ENCODE measurements around the gene OR1S2. TPM values are rescaled to one million over a fixed set of nuclear protein-coding genes. Genes with fewer than 3 reads are reported as not detected.

OR1S2 gene
- total RNA-seq, 3 donors from 2014 or later: not detected

GRCh38 chr11:58164389-58164788, 39.6 kb downstream of the OR1S2 start:
- no peak overlapping the region for H3K27ac ChIP-seq
- no peaks in the 10 kb centered on the region for H3K27me3 ChIP-seq
- no peak for DNase-seq (ENCODE audit: low spot score in 2 of 2)
- intact Hi-C loops (cut with DNase I; ENCODE audit: low total_unique reads): no loop called here
- H3K9me3 ChIP-seq: no peaks in the 10 kb centered on the region
- TF ChIP-seq POLR2AphosphoS5 (IDR thresholded peaks at IDR 0.05) (no peak), CTCF (IDR thresholded peaks at IDR 0.05) (no peak), POLR2A (IDR thresholded peaks at IDR 0.05) (no peak)
- H3K4me3 ChIP-seq: no peak overlapping the region
- no peaks in the 10 kb centered on the region for H3K36me3 ChIP-seq
- no peaks in the 10 kb centered on the region for H3K4me1 ChIP-seq

Other genes with a start within 250 kb of the OR1S2 start
- gene OR9Q1, start 180.3 kb downstream of the OR1S2 start, total RNA-seq: not detected
- not detected for gene OR6Q1, start 173.2 kb downstream of the OR1S2 start, total RNA-seq
- not detected for gene OR9I1, start 78.6 kb downstream of the OR1S2 start, total RNA-seq
- gene OR9Q2, start 15.1 kb downstream of the OR1S2 start, total RNA-seq: not detected
- not detected for gene OR1S1, start 8.6 kb upstream of the OR1S2 start, total RNA-seq
- not detected for gene OR10Q1, start 24.8 kb upstream of the OR1S2 start, total RNA-seq
- not detected for gene OR10W1, start 64.1 kb upstream of the OR1S2 start, total RNA-seq
- gene OR5B17, start 154.9 kb upstream of the OR1S2 start, total RNA-seq: not detected
- not detected for gene OR5B3, start 202.7 kb upstream of the OR1S2 start, total RNA-seq
- gene OR5B2, start 224.0 kb upstream of the OR1S2 start, total RNA-seq: not detected
- not detected for gene OR5B12, start 238.1 kb upstream of the OR1S2 start, total RNA-seq

Measured in breast epithelium (tissue), 4 donors.